Thymus (tissue), 11 donors: Measurements from ENCODE around the gene FGFR2. TPM values are rescaled to one million over a fixed set of nuclear protein-coding genes. Genes with fewer than 3 reads are reported as not detected.

ENCODE experiments used
- DNase-seq, 9 donors: peaks; one replicate each; pipeline ENCODE4 v3.0.0-alpha.2; 2013; ENCODE audit warnings: low spot score in 9 of 9, low read depth in 6 of 9, missing footprints in 1 of 9
- H3K27ac ChIP-seq, 2 donors: one replicate each; pipeline ENCODE4 v1.5.1; 2013; ENCODE audit warnings: control low read depth in 1 of 2, low read depth in 1 of 2, low read length in 1 of 2, mild to moderate bottlenecking in 1 of 2, moderate library complexity in 1 of 2
- H3K27me3 ChIP-seq, 2 donors: one replicate each; pipeline ENCODE4 v1.5.1; 2013; ENCODE audit warnings: low read length in 1 of 2; ENCODE audit not compliant: control insufficient read depth in 2 of 2, insufficient read depth in 1 of 2
- H3K36me3 ChIP-seq, 2 donors: one replicate each; pipeline ENCODE4 v1.5.1; 2013; ENCODE audit warnings: low read length in 1 of 2, mild to moderate bottlenecking in 1 of 2, moderate library complexity in 1 of 2; ENCODE audit not compliant: control insufficient read depth in 2 of 2, insufficient read depth in 2 of 2
- H3K4me1 ChIP-seq, 2 donors: one replicate each; pipeline ENCODE4 v1.5.1; 2013; ENCODE audit warnings: low read length in 2 of 2; ENCODE audit not compliant: control insufficient read depth in 2 of 2, insufficient read depth in 2 of 2
- H3K4me3 ChIP-seq, 2 donors: one replicate each; pipeline ENCODE4 v1.5.1; 2013; ENCODE audit warnings: low read length in 2 of 2, control low read depth in 1 of 2, mild to moderate bottlenecking in 1 of 2
- H3K9me3 ChIP-seq, 2 donors: one replicate each; pipeline ENCODE4 v1.5.1; 2013; ENCODE audit warnings: low read length in 1 of 2, mild to moderate bottlenecking in 1 of 2; ENCODE audit not compliant: control insufficient read depth in 2 of 2, insufficient read depth in 1 of 2
- WGBS: extraction: QIAGEN DNeasy Blood & Tissue Kit; methylation state at CpG from one replicate; pipeline ENCODE4 v1.1.7; 2013; 5-methylcytosine and 5-hydroxymethylcytosine counted together
- polyA plus RNA-seq: library from polyadenylated mRNA; stranded (reverse); fragments of 200-250 nt; gene quantifications from one replicate; pipeline ENCODE4 v1.2.3, GENCODE V29; 2013
- total RNA-seq: library from RNA; stranded (reverse); fragments of 120-200 nt; gene quantifications from one replicate; pipeline ENCODE4 v1.2.4, GENCODE V29; 2013
- donor health status: healthy.

Gene FGFR2
- total and polyA plus RNA-seq, 2 donors: 13.3 to 26.2 TPM

DNA sequence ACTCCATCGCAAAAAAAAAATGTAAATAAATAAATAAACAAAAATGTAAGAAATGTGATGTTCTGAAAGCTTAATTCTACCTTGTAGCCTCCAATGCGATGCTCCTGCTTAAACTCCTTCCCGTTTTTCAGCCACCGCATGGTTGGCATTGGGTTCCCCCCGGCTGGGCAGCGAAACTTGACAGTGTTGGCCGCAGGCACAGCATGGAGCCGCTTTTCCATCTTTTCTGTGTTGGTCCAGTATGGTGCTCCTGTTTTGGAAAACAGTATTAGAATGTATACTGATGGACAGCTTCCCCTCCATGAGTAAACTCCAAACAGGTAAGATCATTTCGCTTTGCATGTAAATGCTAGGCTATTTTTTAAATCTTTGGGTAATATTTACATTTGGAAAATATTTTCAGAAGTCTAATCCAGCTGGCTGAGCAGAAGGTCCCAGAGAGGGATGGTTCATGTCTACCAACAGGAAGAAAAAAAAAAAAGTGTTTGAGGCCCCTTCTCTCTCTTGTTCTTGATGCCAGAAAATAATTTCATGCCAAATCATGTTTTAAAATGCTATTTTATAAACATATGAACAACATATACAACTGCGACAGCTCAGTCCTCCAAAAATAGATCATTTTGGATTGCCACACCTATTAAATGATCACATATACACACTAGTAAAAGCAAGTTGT lies 46.9 kb downstream of the FGFR2 start:
- H3K27ac ChIP-seq: no peak overlapping the region
- no peaks in the 10 kb centered on the region for H3K27me3 ChIP-seq
- no peak overlapping the region for H3K4me3 ChIP-seq
- no peak for DNase-seq
- H3K9me3 ChIP-seq: no peaks in the 10 kb centered on the region
- no peaks in the 10 kb centered on the region for H3K4me1 ChIP-seq
- no peaks in the 10 kb centered on the region for H3K36me3 ChIP-seq
- WGBS: 96% methylated on average over 10 of the region's 10 CpGs

DNA sequence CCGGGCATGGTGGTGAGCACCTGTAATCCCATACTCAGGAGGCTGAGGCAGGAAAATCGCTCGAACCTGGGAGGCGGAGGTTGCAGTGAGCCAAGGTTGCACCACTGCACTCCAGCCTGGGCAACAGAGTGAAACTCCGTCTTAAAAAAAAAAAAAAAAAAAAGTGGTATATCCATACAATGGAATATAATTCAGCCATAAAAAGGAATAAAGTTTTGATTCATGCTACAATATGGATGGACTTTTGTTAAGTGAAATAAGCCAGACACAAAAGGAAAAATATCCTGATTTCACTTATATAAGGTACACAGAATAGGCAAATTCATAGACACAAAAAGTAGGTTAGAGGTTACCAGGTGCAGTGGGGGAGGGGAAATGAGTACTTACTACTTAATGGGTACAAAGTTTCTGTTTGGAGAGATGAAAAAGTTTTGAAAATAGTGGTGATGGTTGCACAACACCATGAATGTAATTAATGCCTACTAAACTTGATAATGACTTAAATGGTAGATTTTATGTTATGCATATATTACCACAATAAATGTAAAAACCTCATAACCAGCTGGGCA lies 53.9 kb downstream of the FGFR2 start:
- Histone ChIP-seq H3K27ac (no peak overlapping the region), H3K4me1 (no peaks in the 10 kb centered on the region), H3K9me3 (no peaks in the 10 kb centered on the region), H3K4me3 (no peak overlapping the region), H3K27me3 (no peaks in the 10 kb centered on the region), H3K36me3 (no peaks in the 10 kb centered on the region)
- 95% methylated on average over 5 of the region's 5 CpGs for WGBS
- DNase-seq: no peak

DNA sequence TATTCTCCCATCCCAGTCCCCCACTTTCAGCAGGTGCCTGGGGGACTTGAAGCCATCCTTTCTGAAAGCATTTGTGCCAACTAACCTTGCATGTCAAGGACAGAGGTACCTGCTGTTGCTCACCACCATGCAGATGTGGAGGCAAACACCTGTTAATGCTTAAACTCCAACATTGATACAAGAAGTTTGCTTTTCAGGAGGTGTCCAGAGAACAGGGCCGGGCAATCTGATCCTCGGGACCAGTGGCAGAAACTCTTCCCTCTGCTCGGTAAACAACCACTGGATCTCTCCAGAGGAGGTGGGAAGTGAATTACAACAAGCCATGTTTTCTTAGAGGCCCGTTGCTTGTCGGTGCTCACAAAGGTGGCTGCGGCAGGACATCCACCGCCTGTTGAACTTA lies 54.7 kb downstream of the FGFR2 start:
- 91% methylated on average over 7 of the region's 7 CpGs for WGBS
- Histone ChIP-seq H3K4me1 (no peaks in the 10 kb centered on the region), H3K4me3 (no peak overlapping the region), H3K36me3 (no peaks in the 10 kb centered on the region), H3K27ac (no peak overlapping the region), H3K9me3 (no peaks in the 10 kb centered on the region), H3K27me3 (no peaks in the 10 kb centered on the region)
- DNase-seq: no peak

DNA sequence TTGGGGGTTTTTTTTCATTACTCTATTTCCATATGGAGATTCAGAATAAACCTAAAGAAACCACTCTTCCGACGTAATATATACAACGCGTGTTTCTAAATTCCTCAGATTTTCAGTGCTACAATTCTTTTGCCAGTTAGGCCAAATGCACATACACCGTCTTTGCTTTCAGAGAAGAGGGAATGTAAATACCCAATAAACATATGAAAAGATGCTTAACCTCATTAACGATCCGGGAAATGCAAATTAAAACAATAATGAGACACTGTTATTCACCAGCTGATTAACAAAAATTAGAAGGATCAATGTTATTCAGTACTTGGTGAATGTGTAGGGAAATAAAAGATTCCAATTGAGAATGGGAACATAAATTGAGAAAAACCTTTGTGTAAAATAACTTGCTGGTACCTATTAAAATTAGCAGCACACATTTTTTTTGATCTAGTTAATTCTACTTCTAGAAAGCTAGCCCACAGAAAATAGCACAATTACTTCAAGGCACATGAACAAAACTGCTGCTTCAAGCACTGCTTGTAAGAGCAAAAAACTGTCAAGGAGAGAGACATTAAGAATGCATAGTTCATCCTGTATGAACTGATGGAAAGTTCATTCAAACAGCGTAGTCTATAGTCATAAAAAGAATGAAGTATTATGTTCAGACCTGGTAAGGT lies 56.7 kb downstream of the FGFR2 start:
- H3K36me3 ChIP-seq: no peaks in the 10 kb centered on the region
- no peaks in the 10 kb centered on the region for H3K4me1 ChIP-seq
- WGBS: 81% methylated on average over 8 of the region's 8 CpGs
- no peaks in the 10 kb centered on the region for H3K27me3 ChIP-seq
- DNase-seq: no peak
- H3K4me3 ChIP-seq: no peak overlapping the region
- H3K27ac ChIP-seq: no peak overlapping the region
- H3K9me3 ChIP-seq: no peaks in the 10 kb centered on the region

DNA sequence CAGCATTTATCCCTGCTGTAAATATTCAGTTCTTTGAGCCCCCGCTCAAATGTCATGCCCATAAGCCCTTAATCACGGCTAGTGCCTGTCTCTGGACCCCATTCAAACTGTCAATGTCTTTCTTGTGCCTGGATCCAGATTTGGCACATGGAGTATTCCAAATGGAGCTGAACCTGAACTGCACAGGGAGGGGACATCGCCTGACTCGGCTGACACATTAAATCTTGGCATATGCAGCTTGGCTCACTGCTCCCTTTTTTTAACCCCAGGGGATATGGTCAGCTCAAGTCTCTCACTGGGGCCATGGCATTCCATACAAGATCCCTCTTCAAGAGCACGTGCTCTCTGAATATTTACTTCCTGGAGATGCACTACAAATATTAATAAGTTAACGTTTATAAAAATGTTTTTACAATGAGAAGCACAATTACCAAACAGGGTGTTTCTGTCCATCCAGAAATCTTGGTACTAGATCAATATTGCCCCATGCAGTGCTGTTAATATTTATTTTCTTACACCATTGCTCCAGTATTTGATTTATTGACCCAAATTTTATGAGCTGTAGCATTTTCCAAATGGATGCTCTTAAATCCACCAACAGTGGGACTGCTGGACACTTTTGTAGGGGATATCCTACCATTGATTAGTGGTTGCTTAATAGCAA lies 57.4 kb downstream of the FGFR2 start:
- Histone ChIP-seq H3K27ac (no peak overlapping the region), H3K4me1 (no peaks in the 10 kb centered on the region), H3K4me3 (no peak overlapping the region), H3K36me3 (no peaks in the 10 kb centered on the region), H3K27me3 (no peaks in the 10 kb centered on the region), H3K9me3 (no peaks in the 10 kb centered on the region)
- no peak for DNase-seq
- 81% methylated on average over 6 of the region's 6 CpGs for WGBS

DNA sequence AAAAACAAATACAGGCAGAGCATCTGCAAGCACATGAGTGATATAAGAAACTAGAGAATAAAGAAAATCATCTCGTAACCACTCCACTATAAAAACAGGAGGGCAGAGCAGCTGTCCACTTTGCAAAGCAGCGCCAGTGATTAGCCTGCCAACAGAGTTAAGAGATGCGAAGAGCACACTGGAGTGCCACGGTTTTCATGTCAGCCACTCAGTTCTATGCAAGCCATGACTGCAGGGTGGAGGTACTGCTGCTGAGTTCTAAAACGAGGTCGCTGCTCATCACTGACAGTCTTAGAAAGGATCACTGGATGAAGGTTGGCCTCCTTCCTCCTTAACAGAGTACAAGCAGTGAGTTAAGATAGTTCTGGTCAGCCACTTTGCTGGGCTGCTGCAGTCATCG lies 58.5 kb downstream of the FGFR2 start:
- H3K4me1 ChIP-seq: no peaks in the 10 kb centered on the region
- DNase-seq: no peak
- 96% methylated on average over 7 of the region's 7 CpGs for WGBS
- H3K4me3 ChIP-seq: no peak overlapping the region
- no peaks in the 10 kb centered on the region for H3K36me3 ChIP-seq
- H3K27me3 ChIP-seq: no peaks in the 10 kb centered on the region
- H3K27ac ChIP-seq: no peak overlapping the region
- no peaks in the 10 kb centered on the region for H3K9me3 ChIP-seq

DNA sequence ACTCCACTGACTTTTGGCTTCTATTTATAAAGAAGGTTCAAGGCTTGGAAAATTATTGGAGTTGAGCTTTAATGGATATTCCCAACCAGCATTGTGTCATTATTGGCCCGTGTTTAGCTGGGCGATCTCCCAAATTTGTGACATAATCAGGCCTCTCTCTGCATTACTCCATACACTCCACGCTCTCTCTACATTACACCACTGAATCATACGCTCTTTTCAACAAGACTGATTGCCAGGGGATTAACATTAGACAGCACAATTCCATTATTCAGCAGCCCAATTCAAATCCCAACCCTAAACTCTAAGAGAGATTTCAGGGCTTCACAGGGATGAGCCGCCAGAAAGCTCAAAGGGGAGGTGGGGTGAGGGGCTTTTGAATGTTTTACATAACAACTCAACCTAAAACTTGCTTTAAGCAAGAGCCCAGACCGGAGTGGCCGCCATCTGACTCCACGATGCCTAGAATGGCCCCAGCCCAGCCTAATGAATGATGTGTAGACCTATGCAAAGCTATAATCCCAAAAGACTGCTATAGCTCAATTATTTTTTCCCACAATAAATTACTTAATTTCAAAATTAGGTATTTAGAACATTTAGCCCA lies 61.8 kb downstream of the FGFR2 start:
- DNase-seq: no peak
- Histone ChIP-seq H3K27ac (no peak overlapping the region), H3K4me1 (peaks cover 0 to 5% of the 10 kb centered on the region in 2 donors), H3K4me3 (no peak overlapping the region), H3K27me3 (no peaks in the 10 kb centered on the region), H3K9me3 (no peaks in the 10 kb centered on the region), H3K36me3 (no peaks in the 10 kb centered on the region)
- WGBS: 93% methylated on average over 8 of the region's 8 CpGs

DNA sequence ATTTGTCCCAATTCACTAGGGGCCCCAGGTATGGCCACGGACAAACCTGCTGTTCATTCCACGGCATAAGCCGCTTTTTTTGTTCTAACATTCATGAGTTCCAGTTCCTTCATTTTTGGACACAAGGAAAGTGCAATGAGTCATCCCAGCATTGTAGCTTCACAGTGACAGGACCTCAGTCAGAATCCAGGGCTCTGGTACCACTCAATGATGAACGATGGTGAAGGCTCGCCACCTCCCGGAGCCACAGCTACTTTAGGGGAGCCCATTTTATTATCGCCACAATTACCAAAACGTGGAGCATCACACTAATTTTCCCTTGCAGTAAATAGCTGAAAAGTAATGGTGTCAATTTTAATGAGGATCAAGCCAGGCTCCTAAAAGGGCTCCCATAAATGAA lies 62.9 kb downstream of the FGFR2 start:
- H3K4me3 ChIP-seq: no peak overlapping the region
- no peaks in the 10 kb centered on the region for H3K9me3 ChIP-seq
- WGBS: 96% methylated on average over 8 of the region's 8 CpGs
- DNase-seq: no peak
- peaks cover 0 to 5% of the 10 kb centered on the region in 2 donors for H3K4me1 ChIP-seq
- H3K36me3 ChIP-seq: no peaks in the 10 kb centered on the region
- H3K27me3 ChIP-seq: no peaks in the 10 kb centered on the region
- no peak overlapping the region for H3K27ac ChIP-seq
